Vagina (tissue), 2 donors: ENCODE data around the gene IRX3.

Experiments used
- POLR2A ChIP-seq, 2 donors: fragments of 450-650 bp; IDR thresholded peaks; one replicate each; pipeline ENCODE4 v1.6.1; 2017; ENCODE audit warnings: antibody characterized with exemption in 2 of 2, mild to moderate bottlenecking in 2 of 2, moderate library complexity in 2 of 2
- TF ChIP-seq, protein P1 (sequence below), 3 experiments: fragments of 450-650 bp in 2 of 3; fragments of 200-600 bp in 1 of 3; sonication (generic) in 1 of 3; IDR thresholded peaks; one replicate each; pipeline ENCODE4 v1.5.1; 2017 to 2019; ENCODE audit warnings: antibody characterized with exemption in 3 of 3, mild to moderate bottlenecking in 2 of 3, moderate library complexity in 2 of 3

DNA sequence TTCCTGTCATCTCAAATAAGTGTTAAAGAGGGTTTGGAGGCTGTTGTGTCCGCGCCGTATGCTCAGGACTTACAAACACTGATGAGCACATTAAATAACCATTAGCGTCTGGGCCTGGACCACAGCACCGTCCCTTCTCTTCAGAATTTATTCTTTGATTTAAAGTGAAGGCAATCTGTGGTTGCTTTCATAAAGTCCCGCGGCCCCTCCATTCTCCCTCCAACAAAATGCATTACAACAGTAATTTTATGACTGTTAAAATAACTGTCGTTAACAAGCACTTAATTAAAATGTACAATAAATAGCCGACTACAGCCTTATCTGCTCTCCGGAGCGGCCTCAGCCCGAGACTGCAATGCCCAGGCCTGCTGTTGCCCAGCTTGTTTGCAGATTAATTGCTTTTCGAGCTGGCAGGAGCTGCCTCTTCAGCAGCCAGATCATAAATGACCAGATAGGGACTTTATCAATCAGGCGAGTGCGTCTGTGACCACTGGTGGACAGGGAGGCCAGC is 30.6 kb upstream of the IRX3 start:
- no peak for TF ChIP-seq POLR2A (IDR thresholded peaks at IDR 0.05)
- TF ChIP-seq, protein P1, sequence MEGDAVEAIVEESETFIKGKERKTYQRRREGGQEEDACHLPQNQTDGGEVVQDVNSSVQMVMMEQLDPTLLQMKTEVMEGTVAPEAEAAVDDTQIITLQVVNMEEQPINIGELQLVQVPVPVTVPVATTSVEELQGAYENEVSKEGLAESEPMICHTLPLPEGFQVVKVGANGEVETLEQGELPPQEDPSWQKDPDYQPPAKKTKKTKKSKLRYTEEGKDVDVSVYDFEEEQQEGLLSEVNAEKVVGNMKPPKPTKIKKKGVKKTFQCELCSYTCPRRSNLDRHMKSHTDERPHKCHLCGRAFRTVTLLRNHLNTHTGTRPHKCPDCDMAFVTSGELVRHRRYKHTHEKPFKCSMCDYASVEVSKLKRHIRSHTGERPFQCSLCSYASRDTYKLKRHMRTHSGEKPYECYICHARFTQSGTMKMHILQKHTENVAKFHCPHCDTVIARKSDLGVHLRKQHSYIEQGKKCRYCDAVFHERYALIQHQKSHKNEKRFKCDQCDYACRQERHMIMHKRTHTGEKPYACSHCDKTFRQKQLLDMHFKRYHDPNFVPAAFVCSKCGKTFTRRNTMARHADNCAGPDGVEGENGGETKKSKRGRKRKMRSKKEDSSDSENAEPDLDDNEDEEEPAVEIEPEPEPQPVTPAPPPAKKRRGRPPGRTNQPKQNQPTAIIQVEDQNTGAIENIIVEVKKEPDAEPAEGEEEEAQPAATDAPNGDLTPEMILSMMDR (IDR thresholded peaks at IDR 0.05) = no peak
